ENCODE measurements around the gene MMP24OS. TPM values are rescaled to one million over a fixed set of nuclear protein-coding genes. Genes with fewer than 3 reads are reported as not detected.

Gene MMP24OS
- total RNA-seq, 2 donors from 2014 or later = 35.4 to 65.8 TPM

DNA sequence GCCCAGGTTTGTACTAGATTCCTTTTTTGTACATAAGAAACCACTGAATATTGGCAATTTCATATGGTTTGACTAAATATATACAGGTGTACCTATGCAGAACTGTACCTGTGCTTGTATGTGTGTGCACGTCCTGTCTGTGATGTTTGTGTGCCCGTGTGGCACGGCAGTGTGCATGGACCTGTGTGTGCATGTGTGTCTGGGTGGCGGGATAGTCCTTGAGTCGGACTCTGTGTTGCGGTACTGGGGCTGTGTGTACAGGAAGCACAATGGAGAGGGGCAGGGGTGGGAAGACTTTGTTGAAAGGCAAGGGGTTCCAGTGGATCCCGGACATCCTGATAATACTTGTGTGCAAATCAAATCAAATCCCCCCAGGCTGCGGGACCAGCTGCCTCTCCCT is 17.8 kb upstream of the MMP24OS start:
- no peaks in the 10 kb centered on the region for H3K36me3 ChIP-seq
- no peak for DNase-seq (ENCODE audit: low spot score)
- H3K4me3 ChIP-seq = no peak overlapping the region
- TF ChIP-seq POLR2A (IDR thresholded peaks at IDR 0.05) (no peak), CTCF (IDR thresholded peaks at IDR 0.05) (no peak), POLR2AphosphoS5 (IDR thresholded peaks at IDR 0.05) (no peak)
- H3K27me3 ChIP-seq (replicated peaks; ENCODE audit: insufficient read depth) = no peaks in the 10 kb centered on the region
- no peak overlapping the region for H3K27ac ChIP-seq
- 86% methylated on average over 8 of the region's 8 CpGs for WGBS
- intact Hi-C loops (cut with DNase I) = no loop called here
- H3K9me3 ChIP-seq = no peaks in the 10 kb centered on the region
- no peaks in the 10 kb centered on the region for H3K4me1 ChIP-seq (replicated peaks)

GRCh38 chr20:35295058-35295457 is 17.1 kb upstream of the MMP24OS start:
- intact Hi-C loops (cut with DNase I) = no loop called here
- 83% methylated on average over 8 of the region's 8 CpGs for WGBS
- Histone ChIP-seq H3K9me3 (no peaks in the 10 kb centered on the region), H3K4me1 (replicated peaks) (no peaks in the 10 kb centered on the region), H3K36me3 (no peaks in the 10 kb centered on the region), H3K27me3 (replicated peaks; ENCODE audit: insufficient read depth) (no peaks in the 10 kb centered on the region), H3K4me3 (no peak overlapping the region), H3K27ac (no peak overlapping the region)
- TF ChIP-seq CTCF (IDR thresholded peaks at IDR 0.05) (no peak), POLR2AphosphoS5 (IDR thresholded peaks at IDR 0.05) (no peak), POLR2A (IDR thresholded peaks at IDR 0.05) (no peak)
- DNase-seq (ENCODE audit: low spot score) = no peak

DNA sequence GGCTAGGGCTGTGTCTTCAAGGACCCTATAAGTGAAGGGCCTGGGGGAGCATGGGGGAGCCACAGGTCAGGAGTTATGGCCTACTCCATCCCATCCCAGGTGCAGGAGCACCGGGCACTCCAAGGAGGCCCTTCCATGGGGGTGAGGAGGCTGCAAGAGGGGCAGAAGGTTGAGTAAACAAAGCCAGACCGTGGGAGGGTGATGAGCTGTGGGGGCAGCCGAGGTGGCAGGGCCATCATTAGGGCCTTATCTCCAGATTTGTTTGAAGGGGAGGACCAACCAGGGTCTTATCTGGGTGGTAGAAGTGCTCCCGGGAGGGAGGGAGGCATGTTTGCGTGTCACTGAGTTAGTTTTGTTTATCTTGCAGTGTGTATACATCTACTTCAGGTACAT is 16.4 kb upstream of the MMP24OS start:
- WGBS = 53% methylated on average over 5 of the region's 5 CpGs
- H3K4me3 ChIP-seq = no peak overlapping the region
- no peaks in the 10 kb centered on the region for H3K9me3 ChIP-seq
- no peak overlapping the region for H3K27ac ChIP-seq
- H3K36me3 ChIP-seq = no peaks in the 10 kb centered on the region
- no peaks in the 10 kb centered on the region for H3K27me3 ChIP-seq (replicated peaks; ENCODE audit: insufficient read depth)
- intact Hi-C loops (cut with DNase I) = no loop called here
- TF ChIP-seq POLR2A (IDR thresholded peaks at IDR 0.05) = no peak
- no peak for TF ChIP-seq POLR2AphosphoS5 (IDR thresholded peaks at IDR 0.05)
- no peaks in the 10 kb centered on the region for H3K4me1 ChIP-seq (replicated peaks)
- DNase-seq (ENCODE audit: low spot score) = no peak

DNA sequence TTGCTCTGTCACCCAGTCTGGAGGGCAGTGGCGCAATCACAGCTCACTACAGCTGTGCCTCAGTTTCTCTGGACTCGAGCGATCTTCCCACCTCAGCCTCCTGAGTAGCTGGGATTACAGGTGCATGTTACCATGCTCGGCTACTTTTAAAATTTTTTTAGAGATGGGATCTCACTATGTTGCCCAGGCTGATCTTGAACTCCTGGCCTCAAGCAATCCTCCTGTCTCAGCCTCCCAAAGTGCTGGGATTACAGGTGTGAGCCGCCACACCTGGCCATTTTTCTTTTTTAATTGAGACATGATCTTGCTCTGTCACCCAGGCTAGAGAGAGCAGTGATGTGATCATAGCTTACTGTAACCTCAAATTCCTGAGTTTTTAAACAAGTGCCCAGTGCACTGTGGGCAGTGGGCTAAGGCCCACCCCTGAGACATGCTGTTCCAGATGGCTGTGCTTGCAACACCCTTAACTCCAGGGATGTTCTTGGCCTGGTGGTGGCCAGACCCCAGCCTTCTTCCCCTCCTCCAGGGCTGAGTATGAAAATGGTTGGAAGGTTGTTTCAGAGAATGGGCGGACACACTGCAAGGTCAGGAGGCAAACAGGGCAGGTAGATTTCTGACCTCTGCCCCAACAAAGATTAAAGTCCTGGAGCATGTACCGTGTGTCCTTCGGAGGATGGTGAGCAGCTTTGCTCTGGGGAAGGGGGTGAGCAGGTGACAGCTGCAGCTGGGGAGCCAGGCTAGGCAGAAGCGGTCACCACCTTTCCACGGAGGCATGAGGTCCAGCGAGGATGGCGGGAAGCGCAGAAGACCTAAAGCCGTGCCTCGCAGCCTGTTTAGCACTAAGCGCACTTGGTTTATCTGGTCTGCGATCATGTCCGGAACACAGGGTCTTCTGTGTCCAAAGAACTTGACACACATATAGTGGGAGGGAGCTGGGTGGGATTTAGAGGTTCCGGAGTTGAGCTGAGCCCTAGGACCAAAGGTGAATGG is 15.7 kb upstream of the MMP24OS start:
- Histone ChIP-seq H3K4me3 (no peak overlapping the region), H3K36me3 (no peaks in the 10 kb centered on the region), H3K27ac (no peak overlapping the region), H3K9me3 (no peaks in the 10 kb centered on the region), H3K4me1 (replicated peaks) (no peaks in the 10 kb centered on the region), H3K27me3 (replicated peaks; ENCODE audit: insufficient read depth) (no peaks in the 10 kb centered on the region)
- intact Hi-C loops (cut with DNase I) = no loop called here
- 91% methylated on average over 19 of the region's 19 CpGs for WGBS
- TF ChIP-seq POLR2A (IDR thresholded peaks at IDR 0.05) = no peak
- TF ChIP-seq CTCF (IDR thresholded peaks at IDR 0.05) = no peak
- TF ChIP-seq POLR2AphosphoS5 (IDR thresholded peaks at IDR 0.05) = no peak
- DNase-seq (ENCODE audit: low spot score) = no peak

- Histone ChIP-seq H3K27me3 (replicated peaks; ENCODE audit: insufficient read depth) (no peaks in the 10 kb centered on the region), H3K36me3 (no peaks in the 10 kb centered on the region), H3K4me3 (no peak overlapping the region), H3K4me1 (replicated peaks) (no peaks in the 10 kb centered on the region), H3K27ac (no peak overlapping the region), H3K9me3 (no peaks in the 10 kb centered on the region)
- no peak for DNase-seq (ENCODE audit: low spot score)
- no peak for TF ChIP-seq POLR2A (IDR thresholded peaks at IDR 0.05)
- no peak for TF ChIP-seq POLR2AphosphoS5 (IDR thresholded peaks at IDR 0.05)
- TF ChIP-seq CTCF (IDR thresholded peaks at IDR 0.05) = no peak
- WGBS = 70% methylated on average over 21 of the region's 23 CpGs
- intact Hi-C loops (cut with DNase I) = no loop called here
Measured at GRCh38 chr20:35292504-35293285, 14.8 kb upstream of the MMP24OS start.
